AG04450 (cell line): Measurements from ENCODE around the gene TFB2M. TPM values are rescaled to one million over a fixed set of nuclear protein-coding genes. Genes with fewer than 3 reads are reported as not detected.

Source experiments
- CTCF ChIA-PET: fragments of 300-600, 350-600 bp; formaldehyde crosslinking; extraction: SDS; loops from one replicate; lab custom pipeline; 2022; ENCODE audit warnings: antibody characterized with exemption, inconsistent platforms; lab: Charles Lee
- POLR2A ChIA-PET: fragments of 350-600 bp; formaldehyde crosslinking; extraction: SDS; loops from one replicate; lab custom pipeline; 2021; ENCODE audit warnings: antibody characterized with exemption, inconsistent platforms; lab: Yijun Ruan, JAX
- DNase-seq: peaks from one replicate; pipeline ENCODE4 v3.0.0-alpha.2; 2011; ENCODE audit warnings: low read depth, low spot score
- H3K27ac ChIP-seq: one replicate; pipeline ENCODE4 v1.5.1; 2012; ENCODE audit warnings: low read depth, low read length, control low read depth
- H3K27me3 ChIP-seq: one replicate; pipeline ENCODE4 v1.6.0; 2012; ENCODE audit warnings: low read length; ENCODE audit not compliant: control insufficient read depth, insufficient read depth
- H3K4me3 ChIP-seq: 2 replicates; pipeline ENCODE4 v1.5.1; 2011; ENCODE audit warnings: mild to moderate bottlenecking, low read depth, low read length, control low read depth
- H3K9me3 ChIP-seq: 2 replicates; pipeline ENCODE4 v1.5.1; 2012; ENCODE audit warnings: low read length; ENCODE audit not compliant: control insufficient read depth, insufficient read depth
- polyA plus RNA-seq: library from polyadenylated mRNA; depleted of rRNA; stranded (reverse); fragments of >200 nt; gene quantifications from 2 replicates; pipeline ENCODE4 v1.2.3, GENCODE V29; 2011
- TF ChIP-seq, protein P1 (sequence below): IDR thresholded peaks from 2 replicates; pipeline ENCODE4 v1.5.1; 2011; ENCODE audit warnings: low read depth, low read length, control low read depth, inconsistent platforms

Gene TFB2M
- polyA plus RNA-seq, 1 experiment: 23.2 TPM

DNA sequence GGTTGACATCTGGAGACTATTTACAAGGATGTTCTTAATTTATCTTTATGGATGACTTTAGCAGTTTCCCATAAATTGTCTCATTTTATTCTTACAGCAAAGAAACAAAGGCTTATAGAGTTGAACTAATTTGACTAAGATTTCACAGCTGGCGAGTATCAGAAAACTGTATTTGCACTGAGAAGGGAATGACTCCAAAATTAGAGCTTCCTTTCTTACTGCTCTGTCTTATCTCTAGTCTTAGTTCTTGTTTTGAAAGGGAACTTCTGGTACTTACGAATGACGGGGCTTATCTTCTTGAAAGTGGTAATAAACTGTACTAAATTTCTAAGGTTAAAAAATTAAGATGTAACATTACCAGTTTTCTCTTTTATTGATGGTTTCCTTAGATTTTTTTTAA is 13.8 kb upstream of the TFB2M start:
- no peaks in the 10 kb centered on the region for H3K9me3 ChIP-seq
- H3K27me3 ChIP-seq: no peaks in the 10 kb centered on the region
- TF ChIP-seq, protein P1, sequence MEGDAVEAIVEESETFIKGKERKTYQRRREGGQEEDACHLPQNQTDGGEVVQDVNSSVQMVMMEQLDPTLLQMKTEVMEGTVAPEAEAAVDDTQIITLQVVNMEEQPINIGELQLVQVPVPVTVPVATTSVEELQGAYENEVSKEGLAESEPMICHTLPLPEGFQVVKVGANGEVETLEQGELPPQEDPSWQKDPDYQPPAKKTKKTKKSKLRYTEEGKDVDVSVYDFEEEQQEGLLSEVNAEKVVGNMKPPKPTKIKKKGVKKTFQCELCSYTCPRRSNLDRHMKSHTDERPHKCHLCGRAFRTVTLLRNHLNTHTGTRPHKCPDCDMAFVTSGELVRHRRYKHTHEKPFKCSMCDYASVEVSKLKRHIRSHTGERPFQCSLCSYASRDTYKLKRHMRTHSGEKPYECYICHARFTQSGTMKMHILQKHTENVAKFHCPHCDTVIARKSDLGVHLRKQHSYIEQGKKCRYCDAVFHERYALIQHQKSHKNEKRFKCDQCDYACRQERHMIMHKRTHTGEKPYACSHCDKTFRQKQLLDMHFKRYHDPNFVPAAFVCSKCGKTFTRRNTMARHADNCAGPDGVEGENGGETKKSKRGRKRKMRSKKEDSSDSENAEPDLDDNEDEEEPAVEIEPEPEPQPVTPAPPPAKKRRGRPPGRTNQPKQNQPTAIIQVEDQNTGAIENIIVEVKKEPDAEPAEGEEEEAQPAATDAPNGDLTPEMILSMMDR: no peak
- no peak for DNase-seq
- CTCF ChIA-PET: no interaction called here
- no peak overlapping the region for H3K27ac ChIP-seq
- POLR2A ChIA-PET: no interaction called here
- no peak overlapping the region for H3K4me3 ChIP-seq

DNA sequence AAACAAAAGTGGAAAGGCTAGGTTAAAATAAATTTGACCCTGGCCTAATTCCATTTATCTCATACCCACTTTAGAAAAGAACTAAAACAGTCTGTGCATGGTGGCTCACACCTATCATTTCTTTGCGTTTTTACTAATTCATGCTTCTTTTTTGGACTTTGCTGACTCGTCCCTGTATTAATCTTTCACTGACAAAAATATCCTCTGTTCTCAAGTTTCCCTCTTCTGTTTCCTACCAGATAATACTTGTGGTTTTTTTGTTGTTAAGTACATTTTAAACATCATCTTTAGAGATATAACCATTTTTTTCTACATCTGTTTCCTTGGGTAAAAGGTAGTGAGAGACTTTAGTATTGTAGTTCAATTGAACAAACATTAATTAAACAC is 11.7 kb upstream of the TFB2M start:
- Histone ChIP-seq H3K9me3 (no peaks in the 10 kb centered on the region), H3K4me3 (no peak overlapping the region), H3K27ac (no peak overlapping the region), H3K27me3 (no peaks in the 10 kb centered on the region)
- CTCF ChIA-PET: no interaction called here
- POLR2A ChIA-PET: interaction anchor here (1.0 kb wide), 1 partner anchor 31 kb away, joined by 3 read pairs; no protein-coding TSS in a partner anchor
- no peak for DNase-seq
- TF ChIP-seq, protein P1: no peak

GRCh38 chr1:246577082-246577719 is 11.1 kb upstream of the TFB2M start:
- Histone ChIP-seq H3K27me3 (no peaks in the 10 kb centered on the region), H3K9me3 (no peaks in the 10 kb centered on the region), H3K27ac (no peak overlapping the region), H3K4me3 (no peak overlapping the region)
- TF ChIP-seq, protein P1: no peak
- CTCF ChIA-PET: no interaction called here
- POLR2A ChIA-PET: no interaction called here
- DNase-seq: no peak

GRCh38 chr1:246576709-246577032 is 10.6 kb upstream of the TFB2M start:
- DNase-seq: no peak
- ChIA-PET CTCF (no interaction called here), POLR2A (no interaction called here)
- Histone ChIP-seq H3K9me3 (no peaks in the 10 kb centered on the region), H3K4me3 (no peak overlapping the region), H3K27me3 (no peaks in the 10 kb centered on the region), H3K27ac (no peak overlapping the region)
- TF ChIP-seq, protein P1: no peak

DNA sequence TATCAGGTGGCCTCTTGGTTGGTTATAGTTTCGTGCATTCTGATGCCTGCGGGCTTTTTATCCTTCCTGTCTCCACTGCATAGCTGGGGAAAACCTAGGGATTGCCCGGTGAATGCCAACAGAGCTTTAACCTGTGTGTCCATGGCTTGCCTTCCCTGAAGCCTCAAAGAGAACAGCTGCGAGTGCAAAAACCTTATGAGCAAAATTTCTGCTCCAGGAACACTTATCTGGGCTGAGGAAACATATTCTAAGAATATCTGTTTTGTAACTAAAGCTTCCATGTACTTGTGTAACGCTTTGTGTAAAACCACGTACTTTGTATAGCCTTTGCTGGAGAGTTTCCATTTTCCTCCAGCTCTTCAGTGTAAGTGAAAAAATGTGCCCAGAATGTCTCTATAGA is 7.4 kb upstream of the TFB2M start:
- no peak overlapping the region for H3K27ac ChIP-seq
- TF ChIP-seq, protein P1: no peak
- no peaks in the 10 kb centered on the region for H3K27me3 ChIP-seq
- no peak for DNase-seq
- no peaks in the 10 kb centered on the region for H3K9me3 ChIP-seq
- no peak overlapping the region for H3K4me3 ChIP-seq
- ChIA-PET POLR2A (no interaction called here), CTCF (no interaction called here)
